Ureter (tissue), 1 donor: ENCODE results near the gene SERPINB13. TPM values are rescaled to one million over a fixed set of nuclear protein-coding genes. Genes with fewer than 3 reads are reported as not detected.

Experiments
- DNase-seq: peaks from one replicate; pipeline ENCODE4 v3.0.0-alpha.2; 2020; ENCODE audit warnings: low spot score
- total RNA-seq: library from RNA; stranded (reverse); gene quantifications from one replicate; pipeline ENCODE4 v1.2.4, GENCODE V29; 2023
- donor health status: DM: yes; HTN: yes; CAD: no.

Gene SERPINB13
- total RNA-seq, 1 donor from 2014 or later, result not detected

DNA sequence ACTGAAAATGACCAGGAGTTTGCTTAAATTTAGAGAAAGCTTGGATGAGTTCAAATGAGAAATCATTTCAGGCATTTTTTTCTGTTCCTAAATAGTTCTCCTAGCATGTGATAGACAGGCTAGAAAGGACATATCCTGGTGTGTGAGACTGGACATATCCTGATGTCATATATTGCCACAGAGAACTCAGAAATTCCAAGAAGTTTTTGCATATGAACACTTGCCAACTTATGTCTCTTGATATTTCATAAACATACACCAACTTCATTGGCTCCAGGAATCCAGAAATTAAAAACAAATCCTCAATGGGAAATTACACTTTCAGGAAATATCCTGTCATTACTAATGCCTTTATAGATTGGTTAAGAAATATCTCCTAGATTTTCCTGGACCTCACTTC is 59.8 kb downstream of the SERPINB13 start:
- no peak for DNase-seq

- no peak for DNase-seq
These were observed 61.1 kb downstream of the SERPINB13 start for GRCh38 chr18:63648241-63648640.

Other genes with a start within 250 kb of the SERPINB13 start
- 57.6 TPM for gene KDSR, start 220.1 kb upstream of the SERPINB13 start, total RNA-seq
- 85.8 TPM for gene VPS4B, start 164.9 kb upstream of the SERPINB13 start, total RNA-seq
- gene SERPINB5, start 110.4 kb upstream of the SERPINB13 start, total RNA-seq, result 25.7 TPM
- not detected for gene SERPINB12, start 45.0 kb upstream of the SERPINB13 start, total RNA-seq
- not detected for gene SERPINB4, start 56.9 kb downstream of the SERPINB13 start, total RNA-seq
- gene SERPINB3, start 74.5 kb downstream of the SERPINB13 start, total RNA-seq, result not detected
- not detected for gene SERPINB11, start 115.6 kb downstream of the SERPINB13 start, total RNA-seq
- not detected for gene SERPINB7, start 188.1 kb downstream of the SERPINB13 start, total RNA-seq